Neuron (in vitro differentiated cells): Measurements from ENCODE around the gene RLN3.
"Not testable (repeated sequence)": the region's sequence is repeated elsewhere in the genome, so short reads cannot be mapped to it uniquely, and the experiment has no call there.

Source experiments
- H2AFZ ChIP-seq: one replicate; pipeline ENCODE4 v1.6.1; 2013; ENCODE audit warnings: low read depth, mild to moderate bottlenecking, inconsistent platforms, low read length, moderate library complexity
- H3K27me3 ChIP-seq: one replicate; pipeline ENCODE4 v1.6.1; 2013; ENCODE audit warnings: low read length; ENCODE audit not compliant: insufficient read depth
- H3K36me3 ChIP-seq: one replicate; pipeline ENCODE4 v1.6.1; 2013; ENCODE audit warnings: low read length; ENCODE audit not compliant: insufficient read depth
- H3K4me1 ChIP-seq: one replicate; pipeline ENCODE4 v1.6.1; 2013; ENCODE audit warnings: low read length; ENCODE audit not compliant: insufficient read depth
- H3K4me3 ChIP-seq: 2 replicates; pipeline ENCODE4 v1.5.1; 2013; ENCODE audit warnings: mild to moderate bottlenecking, low read length, moderate library complexity
- H3K9me3 ChIP-seq: one replicate; pipeline ENCODE4 v1.6.1; 2013; ENCODE audit warnings: low read length

The RLN3 gene

GRCh38 chr19:14019739-14020138, 8.2 kb upstream of the RLN3 start:
- not testable (repeated sequence) for H3K4me3 ChIP-seq, H3K27me3 ChIP-seq, H3K36me3 ChIP-seq, H2AFZ ChIP-seq, H3K9me3 ChIP-seq, H3K4me1 ChIP-seq

GRCh38 chr19:14021474-14021873, 6.5 kb upstream of the RLN3 start:
- Histone ChIP-seq H3K36me3 (no peaks in the 10 kb centered on the region), H3K4me1 (peaks cover 7% of the 10 kb centered on the region), H3K27me3 (no peaks in the 10 kb centered on the region), H2AFZ (no peak overlapping the region), H3K9me3 (no peaks in the 10 kb centered on the region), H3K4me3 (no peak overlapping the region)

- Histone ChIP-seq H3K4me3 (no peak overlapping the region), H3K36me3 (no peaks in the 10 kb centered on the region), H3K4me1 (peaks cover 7% of the 10 kb centered on the region), H3K27me3 (peaks cover 2% of the 10 kb centered on the region), H2AFZ (no peak overlapping the region), H3K9me3 (no peaks in the 10 kb centered on the region)
Observed at GRCh38 chr19:14022469-14022868, 5.5 kb upstream of the RLN3 start.

GRCh38 chr19:14023404-14024235, 4.3 kb upstream of the RLN3 start:
- H3K4me1 ChIP-seq: peaks cover 7% of the 10 kb centered on the region
- no peaks in the 10 kb centered on the region for H3K36me3 ChIP-seq
- peak overlapping the region; percentile 64 for H2AFZ ChIP-seq
- H3K27me3 ChIP-seq: peaks cover 4% of the 10 kb centered on the region
- no peak overlapping the region for H3K4me3 ChIP-seq
- H3K9me3 ChIP-seq: no peaks in the 10 kb centered on the region

- not testable (repeated sequence) for H3K36me3 ChIP-seq, H3K4me3 ChIP-seq, H3K9me3 ChIP-seq, H2AFZ ChIP-seq, H3K4me1 ChIP-seq
- H3K27me3 ChIP-seq: peaks cover 12% of the 10 kb centered on the region
Observed at GRCh38 chr19:14026652-14027192, 1.2 kb upstream of the RLN3 start.

- H2AFZ ChIP-seq: no peak overlapping the region
- no peaks in the 10 kb centered on the region for H3K9me3 ChIP-seq
- H3K4me1 ChIP-seq: peaks cover 7% of the 10 kb centered on the region
- H3K36me3 ChIP-seq: no peaks in the 10 kb centered on the region
- no peak overlapping the region for H3K4me3 ChIP-seq
- peaks cover 12% of the 10 kb centered on the region for H3K27me3 ChIP-seq
Observed at GRCh38 chr19:14028901-14029300, 953 bp downstream of the RLN3 start.

GRCh38 chr19:14030997-14031718, 3.2 kb downstream of the RLN3 start:
- Histone ChIP-seq H3K36me3 (no peaks in the 10 kb centered on the region), H3K4me3 (peak overlapping the region; percentile 61), H3K27me3 (peaks cover 12% of the 10 kb centered on the region), H3K9me3 (no peaks in the 10 kb centered on the region), H3K4me1 (peaks cover 6% of the 10 kb centered on the region), H2AFZ (peak overlapping the region; percentile 93)

DNA sequence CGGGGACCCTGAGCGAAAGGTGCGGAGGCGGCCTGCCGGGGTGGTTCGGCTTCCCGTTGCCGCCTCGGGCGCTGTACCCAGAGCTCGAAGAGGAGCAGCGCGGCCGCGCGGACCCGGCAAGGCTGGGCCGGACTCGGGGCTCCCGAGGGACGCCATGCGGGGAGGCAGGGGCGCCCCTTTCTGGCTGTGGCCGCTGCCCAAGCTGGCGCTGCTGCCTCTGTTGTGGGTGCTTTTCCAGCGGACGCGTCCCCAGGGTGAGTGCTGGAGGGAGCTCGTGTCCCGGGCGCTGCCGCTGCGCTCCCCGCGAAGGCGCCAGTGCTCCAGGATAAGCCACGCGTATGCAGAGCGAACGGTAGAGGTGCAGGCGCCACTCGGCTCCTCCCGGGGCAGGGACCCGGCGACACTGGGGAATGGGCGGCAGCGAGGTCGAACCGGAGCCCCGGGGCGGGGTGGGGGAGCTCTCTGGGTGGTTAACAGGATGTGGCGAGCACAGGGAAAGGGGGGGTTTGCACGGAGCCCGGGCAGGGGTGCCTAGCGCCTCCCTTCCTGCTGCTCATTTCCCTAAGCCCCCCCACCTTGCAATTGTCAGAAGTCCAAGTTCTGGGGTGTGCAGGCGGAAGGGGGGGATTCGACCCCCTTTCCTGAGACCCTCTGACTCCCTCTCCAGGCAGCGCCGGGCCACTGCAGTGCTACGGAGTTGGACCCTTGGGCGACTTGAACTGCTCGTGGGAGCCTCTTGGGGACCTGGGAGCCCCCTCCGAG, 4.0 kb downstream of the RLN3 start, which contains the start of gene IL27RA:
Gene IL27RA (plus strand): TSS at position 44 of the 762 bp plus-strand sequence. CDS start 111 bp downstream, at position 155.
- peak within 1 kb of the TSS; percentile 93 for H2AFZ ChIP-seq
- H3K9me3 ChIP-seq: no peaks in the 10 kb centered on the region
- H3K27me3 ChIP-seq: peaks cover 12% of the 10 kb centered on the region
- H3K36me3 ChIP-seq: no peaks in the 10 kb centered on the region
- peak within 1 kb of the TSS; percentile 61 for H3K4me3 ChIP-seq
- H3K4me1 ChIP-seq: peaks cover 6% of the 10 kb centered on the region

- peaks cover 9% of the 10 kb centered on the region for H3K27me3 ChIP-seq
- no peak overlapping the region for H3K4me3 ChIP-seq
- peaks cover 6% of the 10 kb centered on the region for H3K4me1 ChIP-seq
- H2AFZ ChIP-seq: no peak overlapping the region
- H3K36me3 ChIP-seq: no peaks in the 10 kb centered on the region
- no peaks in the 10 kb centered on the region for H3K9me3 ChIP-seq
Observed at GRCh38 chr19:14033946-14034345, 6.0 kb downstream of the RLN3 start.

GRCh38 chr19:14035159-14035558, 7.2 kb downstream of the RLN3 start:
- H3K4me3 ChIP-seq, H2AFZ ChIP-seq, H3K27me3 ChIP-seq, H3K4me1 ChIP-seq, H3K9me3 ChIP-seq, H3K36me3 ChIP-seq: not testable (repeated sequence)

- H2AFZ ChIP-seq: no peak overlapping the region
- H3K36me3 ChIP-seq: no peaks in the 10 kb centered on the region
- H3K27me3 ChIP-seq: peaks cover 5% of the 10 kb centered on the region
- no peaks in the 10 kb centered on the region for H3K9me3 ChIP-seq
- H3K4me1 ChIP-seq: peaks cover 6% of the 10 kb centered on the region
- no peak overlapping the region for H3K4me3 ChIP-seq
Observed at GRCh38 chr19:14035706-14036105, 7.8 kb downstream of the RLN3 start.

DNA sequence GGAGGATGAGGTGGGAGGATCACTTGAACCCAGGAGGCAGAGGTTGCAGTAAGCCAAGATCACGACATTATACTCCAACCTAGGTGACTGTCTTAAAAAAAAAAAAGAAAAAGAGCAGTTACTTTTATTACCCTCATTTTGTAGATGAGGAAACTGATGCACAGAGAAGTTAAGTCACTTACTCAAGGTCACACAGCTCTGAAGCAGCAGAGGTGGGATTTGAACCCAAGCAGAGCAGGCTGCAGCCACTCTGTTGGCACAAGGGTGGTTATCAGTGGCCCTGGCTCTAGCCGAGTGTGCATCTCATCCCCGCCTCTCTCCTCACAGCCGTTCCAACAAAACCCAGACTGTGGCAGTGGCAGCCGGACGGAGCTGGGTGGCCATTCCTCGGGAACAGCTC, 11.2 kb downstream of the RLN3 start:
- no peak overlapping the region for H3K4me3 ChIP-seq
- H3K27me3 ChIP-seq: no peaks in the 10 kb centered on the region
- H3K4me1 ChIP-seq: no peaks in the 10 kb centered on the region
- no peak overlapping the region for H2AFZ ChIP-seq
- H3K9me3 ChIP-seq: no peaks in the 10 kb centered on the region
- no peaks in the 10 kb centered on the region for H3K36me3 ChIP-seq
